ENCODE measurements around the gene GPA33. TPM values are rescaled to one million over a fixed set of nuclear protein-coding genes. Genes with fewer than 3 reads are reported as not detected.

GPA33 gene
- total RNA-seq, 1 experiment from 2014 or later, result not detected

GRCh38 chr1:167077868-167078210 is 12.3 kb downstream of the GPA33 start:
- Histone ChIP-seq H3K4me3 (no peak overlapping the region), H3K9me3 (ENCODE audit: insufficient read depth, low read depth) (no peaks in the 10 kb centered on the region), H3K79me2 (ENCODE audit: low read depth) (no peaks in the 10 kb centered on the region), H2AFZ (no peak overlapping the region), H4K20me1 (ENCODE audit: insufficient read depth) (no peaks in the 10 kb centered on the region), H3K9me2 (ENCODE audit: insufficient read depth) (no peaks in the 10 kb centered on the region), H3K27ac (no peak overlapping the region), H3K4me1 (replicated peaks; ENCODE audit: insufficient read depth) (peaks cover 27% of the 10 kb centered on the region), H3K4me2 (no peak overlapping the region), H3F3A (ENCODE audit: insufficient read depth, low read depth) (peaks cover 8% of the 10 kb centered on the region; the same call in 1 of the 2 replicates), H3K27me3 (ENCODE audit: insufficient read depth, low read depth) (no peaks in the 10 kb centered on the region), H3K36me3 (ENCODE audit: low read depth) (no peaks in the 10 kb centered on the region; the same call in 1 of the 2 replicates)
- DNase-seq, result no peak
- BruUV-seq (replicated peaks), result no TSS peak
- TF ChIP-seq EZH2 (IDR thresholded peaks at IDR 0.05; ENCODE audit: low read depth), result no peak
- intact Hi-C loops (cut with micrococcal nuclease; ENCODE audit: unreplicated experiment), result no loop called here
- POLR2A ChIA-PET (ENCODE audit: unreplicated experiment), result no interaction called here
- CTCF ChIA-PET, result no interaction called here

- H3K79me2 ChIP-seq (ENCODE audit: low read depth), result no peaks in the 10 kb centered on the region
- no peaks in the 10 kb centered on the region for H3K9me2 ChIP-seq (ENCODE audit: insufficient read depth)
- no peaks in the 10 kb centered on the region for H3K27me3 ChIP-seq (ENCODE audit: insufficient read depth, low read depth)
- H3K4me1 ChIP-seq (replicated peaks; ENCODE audit: insufficient read depth), result peaks cover 21% of the 10 kb centered on the region
- H4K20me1 ChIP-seq (ENCODE audit: insufficient read depth), result no peaks in the 10 kb centered on the region
- TF ChIP-seq CTCF (conservative IDR thresholded peaks at IDR 0.05), result no peak
- TF ChIP-seq EZH2 (IDR thresholded peaks at IDR 0.05; ENCODE audit: low read depth), result no peak
- ChIA-PET POLR2A (ENCODE audit: unreplicated experiment) (no interaction called here), CTCF (no interaction called here)
- H2AFZ ChIP-seq, result no peak overlapping the region
- H3K4me2 ChIP-seq, result no peak overlapping the region
- 0 out of 2 replicates have a peak, but pooled peaks cover 3% of the 10 kb centered on the region for H3F3A ChIP-seq (ENCODE audit: insufficient read depth, low read depth)
- no peak overlapping the region for H3K4me3 ChIP-seq
- no peaks in the 10 kb centered on the region for H3K9me3 ChIP-seq (ENCODE audit: insufficient read depth, low read depth)
- no peak overlapping the region for H3K27ac ChIP-seq
- intact Hi-C loops (cut with micrococcal nuclease; ENCODE audit: unreplicated experiment), result no loop called here
- no peaks in the 10 kb centered on the region; the same call in 1 of the 2 replicates for H3K36me3 ChIP-seq (ENCODE audit: low read depth)
- DNase-seq, result no peak
- BruUV-seq (replicated peaks), result no TSS peak
Measured at GRCh38 chr1:167077128-167077867, 12.9 kb downstream of the GPA33 start.

GRCh38 chr1:167076136-167076710 is 14.0 kb downstream of the GPA33 start:
- intact Hi-C loops (cut with micrococcal nuclease; ENCODE audit: unreplicated experiment), result no loop called here
- CTCF ChIA-PET, result interaction anchor here (0.6 kb wide), 1 partner anchor 97 kb away, joined by 12 read pairs; no protein-coding TSS in a partner anchor
- no peaks in the 10 kb centered on the region for H3K9me2 ChIP-seq (ENCODE audit: insufficient read depth)

More at GRCh38 chr1:167076136-167076710, 14.0 kb downstream of the GPA33 start:
- Histone ChIP-seq H4K20me1 (ENCODE audit: insufficient read depth) (no peaks in the 10 kb centered on the region), H3K4me2 (no peak overlapping the region), H3F3A (ENCODE audit: insufficient read depth, low read depth) (no peaks in the 10 kb centered on the region), H3K4me3 (no peak overlapping the region), H3K9me3 (ENCODE audit: insufficient read depth, low read depth) (no peaks in the 10 kb centered on the region), H2AFZ (no peak overlapping the region), H3K36me3 (ENCODE audit: low read depth) (no peaks in the 10 kb centered on the region; the same call in 1 of the 2 replicates), H3K79me2 (ENCODE audit: low read depth) (no peaks in the 10 kb centered on the region), H3K27me3 (ENCODE audit: insufficient read depth, low read depth) (no peaks in the 10 kb centered on the region), H3K27ac (no peak overlapping the region), H3K4me1 (replicated peaks; ENCODE audit: insufficient read depth) (peaks cover 10% of the 10 kb centered on the region)
- BruUV-seq (replicated peaks), result no TSS peak
- TF ChIP-seq EZH2 (IDR thresholded peaks at IDR 0.05; ENCODE audit: low read depth) (no peak), CTCF (conservative IDR thresholded peaks at IDR 0.05) (no peak)
- POLR2A ChIA-PET (ENCODE audit: unreplicated experiment), result no interaction called here
- DNase-seq, result no peak
